PFSK-1 (cell line): ENCODE measurements around the gene PPP1R14B.

Source experiments
- FOXP2 ChIP-seq: optimal IDR thresholded peaks from 2 replicates; pipeline ENCODE3; 2011; ENCODE audit warnings: borderline replicate concordance, control low read depth, inconsistent platforms; ENCODE audit not compliant: insufficient read depth; ENCODE audit errors: extremely low read length, extremely low read depth
- POLR2AphosphoS5 ChIP-seq: IDR thresholded peaks from 2 replicates; pipeline ENCODE4 v1.6.1; 2012; ENCODE audit warnings: low read depth, mild to moderate bottlenecking, control low read depth, low read length, moderate library complexity
- SIN3A ChIP-seq: IDR thresholded peaks from 2 replicates; pipeline ENCODE4 v1.6.1; 2012; ENCODE audit warnings: mild to moderate bottlenecking, low read length, moderate library complexity, borderline replicate concordance; ENCODE audit not compliant: insufficient read depth
- TAF1 ChIP-seq: IDR thresholded peaks from 2 replicates; pipeline ENCODE4 v1.6.1; 2012; ENCODE audit warnings: low read length, control low read depth, borderline replicate concordance; ENCODE audit not compliant: insufficient read depth
- TF ChIP-seq, protein P1 (sequence below), 2 experiments: IDR thresholded peaks; 2 replicates each; pipeline versions ENCODE4 v1.6.1 to v1.8.0; 2011 to 2012; ENCODE audit warnings: low read depth in 2 of 2, low read length in 2 of 2, control low read depth in 1 of 2, inconsistent platforms in 1 of 2, mild to moderate bottlenecking in 1 of 2, moderate library complexity in 1 of 2; ENCODE audit not compliant: insufficient read depth in 1 of 2

Gene PPP1R14B

GRCh38 chr11:64249563-64250414 lies 3.0 kb upstream of the PPP1R14B start:
- TF ChIP-seq POLR2AphosphoS5, result no peak
- TF ChIP-seq, protein P1, sequence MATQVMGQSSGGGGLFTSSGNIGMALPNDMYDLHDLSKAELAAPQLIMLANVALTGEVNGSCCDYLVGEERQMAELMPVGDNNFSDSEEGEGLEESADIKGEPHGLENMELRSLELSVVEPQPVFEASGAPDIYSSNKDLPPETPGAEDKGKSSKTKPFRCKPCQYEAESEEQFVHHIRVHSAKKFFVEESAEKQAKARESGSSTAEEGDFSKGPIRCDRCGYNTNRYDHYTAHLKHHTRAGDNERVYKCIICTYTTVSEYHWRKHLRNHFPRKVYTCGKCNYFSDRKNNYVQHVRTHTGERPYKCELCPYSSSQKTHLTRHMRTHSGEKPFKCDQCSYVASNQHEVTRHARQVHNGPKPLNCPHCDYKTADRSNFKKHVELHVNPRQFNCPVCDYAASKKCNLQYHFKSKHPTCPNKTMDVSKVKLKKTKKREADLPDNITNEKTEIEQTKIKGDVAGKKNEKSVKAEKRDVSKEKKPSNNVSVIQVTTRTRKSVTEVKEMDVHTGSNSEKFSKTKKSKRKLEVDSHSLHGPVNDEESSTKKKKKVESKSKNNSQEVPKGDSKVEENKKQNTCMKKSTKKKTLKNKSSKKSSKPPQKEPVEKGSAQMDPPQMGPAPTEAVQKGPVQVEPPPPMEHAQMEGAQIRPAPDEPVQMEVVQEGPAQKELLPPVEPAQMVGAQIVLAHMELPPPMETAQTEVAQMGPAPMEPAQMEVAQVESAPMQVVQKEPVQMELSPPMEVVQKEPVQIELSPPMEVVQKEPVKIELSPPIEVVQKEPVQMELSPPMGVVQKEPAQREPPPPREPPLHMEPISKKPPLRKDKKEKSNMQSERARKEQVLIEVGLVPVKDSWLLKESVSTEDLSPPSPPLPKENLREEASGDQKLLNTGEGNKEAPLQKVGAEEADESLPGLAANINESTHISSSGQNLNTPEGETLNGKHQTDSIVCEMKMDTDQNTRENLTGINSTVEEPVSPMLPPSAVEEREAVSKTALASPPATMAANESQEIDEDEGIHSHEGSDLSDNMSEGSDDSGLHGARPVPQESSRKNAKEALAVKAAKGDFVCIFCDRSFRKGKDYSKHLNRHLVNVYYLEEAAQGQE (IDR thresholded peaks at IDR 0.05; ENCODE audit: insufficient read depth in 1 of 2, low read depth in 2 of 2, low read length in 2 of 2), result no peak
- TF ChIP-seq SIN3A, result no peak
- TF ChIP-seq TAF1, result no peak
- TF ChIP-seq FOXP2, result no peak

GRCh38 chr11:64249038-64249437 lies 2.3 kb upstream of the PPP1R14B start:
- no peak for TF ChIP-seq TAF1
- TF ChIP-seq, protein P1 (IDR thresholded peaks at IDR 0.05; ENCODE audit: insufficient read depth in 1 of 2, low read depth in 2 of 2, low read length in 2 of 2), result no peak
- no peak for TF ChIP-seq POLR2AphosphoS5
- TF ChIP-seq FOXP2, result no peak
- TF ChIP-seq SIN3A, result no peak

DNA sequence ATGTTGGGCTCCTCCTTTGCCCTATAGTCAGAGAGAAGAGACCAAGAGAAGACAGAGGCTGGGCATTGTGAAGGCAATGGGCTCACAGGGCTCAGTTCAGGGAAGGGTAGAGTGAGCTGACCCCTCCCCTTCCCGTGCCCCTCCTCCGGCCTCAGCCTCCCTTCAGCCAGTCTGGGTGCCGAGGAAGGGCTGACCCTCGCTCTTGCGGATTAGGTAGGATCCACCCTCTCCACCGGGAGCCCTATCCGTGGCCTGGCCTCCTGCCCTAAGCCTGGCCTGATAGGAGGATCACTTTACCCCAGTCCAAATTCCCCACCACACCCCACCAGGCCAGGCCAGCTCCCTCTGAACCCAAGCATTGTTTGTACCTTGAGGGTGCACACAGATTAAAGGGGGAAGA lies 1.8 kb upstream of the PPP1R14B start:
- TF ChIP-seq SIN3A (no peak), FOXP2 (no peak), POLR2AphosphoS5 (no peak), TAF1 (no peak)
- TF ChIP-seq, protein P1 (IDR thresholded peaks at IDR 0.05; ENCODE audit: insufficient read depth in 1 of 2, low read depth in 2 of 2, low read length in 2 of 2), result no peak

GRCh38 chr11:64247729-64248531 lies 1.2 kb upstream of the PPP1R14B start:
- TF ChIP-seq POLR2AphosphoS5 (no peak), FOXP2 (no peak), TAF1 (no peak)
- TF ChIP-seq, protein P1 (IDR thresholded peaks at IDR 0.05; ENCODE audit: insufficient read depth in 1 of 2, low read depth in 2 of 2, low read length in 2 of 2), result no peak
